C4-2B (cell line): Measurements from ENCODE around the gene KCNH3.

Experiments used
- ZFX ChIP-seq: fragments of 450-650 bp; IDR thresholded peaks from 2 replicates; pipeline ENCODE4 v1.6.1; 2017
- TF ChIP-seq, protein P1 (sequence below): fragments of 450-650 bp; conservative IDR thresholded peaks from 2 replicates; pipeline ENCODE4 v1.5.1; 2017; ENCODE audit warnings: mild to moderate bottlenecking

DNA sequence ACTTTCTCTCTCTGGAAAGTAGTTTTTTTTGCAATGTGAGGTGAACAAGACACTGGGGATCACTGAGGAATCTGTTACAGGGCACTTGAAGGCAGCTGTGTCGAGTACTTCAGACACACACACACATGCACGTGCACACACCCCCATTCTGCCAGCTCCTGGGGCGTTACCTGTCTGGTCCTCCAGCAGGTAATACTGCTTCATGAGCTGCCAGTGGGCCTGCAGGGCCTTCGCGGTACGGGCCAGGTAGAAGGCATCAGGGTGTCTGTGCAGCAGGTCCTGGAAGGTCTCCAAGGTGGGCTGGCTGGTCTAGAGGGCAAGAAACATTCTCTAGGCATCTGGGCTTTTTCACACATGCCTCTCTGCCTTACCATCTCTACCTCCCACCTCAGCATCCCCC is 24.0 kb downstream of the KCNH3 start:
- TF ChIP-seq, protein P1, sequence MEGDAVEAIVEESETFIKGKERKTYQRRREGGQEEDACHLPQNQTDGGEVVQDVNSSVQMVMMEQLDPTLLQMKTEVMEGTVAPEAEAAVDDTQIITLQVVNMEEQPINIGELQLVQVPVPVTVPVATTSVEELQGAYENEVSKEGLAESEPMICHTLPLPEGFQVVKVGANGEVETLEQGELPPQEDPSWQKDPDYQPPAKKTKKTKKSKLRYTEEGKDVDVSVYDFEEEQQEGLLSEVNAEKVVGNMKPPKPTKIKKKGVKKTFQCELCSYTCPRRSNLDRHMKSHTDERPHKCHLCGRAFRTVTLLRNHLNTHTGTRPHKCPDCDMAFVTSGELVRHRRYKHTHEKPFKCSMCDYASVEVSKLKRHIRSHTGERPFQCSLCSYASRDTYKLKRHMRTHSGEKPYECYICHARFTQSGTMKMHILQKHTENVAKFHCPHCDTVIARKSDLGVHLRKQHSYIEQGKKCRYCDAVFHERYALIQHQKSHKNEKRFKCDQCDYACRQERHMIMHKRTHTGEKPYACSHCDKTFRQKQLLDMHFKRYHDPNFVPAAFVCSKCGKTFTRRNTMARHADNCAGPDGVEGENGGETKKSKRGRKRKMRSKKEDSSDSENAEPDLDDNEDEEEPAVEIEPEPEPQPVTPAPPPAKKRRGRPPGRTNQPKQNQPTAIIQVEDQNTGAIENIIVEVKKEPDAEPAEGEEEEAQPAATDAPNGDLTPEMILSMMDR, result no peak
- no peak for TF ChIP-seq ZFX
